Measurements from ENCODE around the gene ZNF225.

Gene ZNF225

GRCh38 chr19:44071824-44072542 lies 41.2 kb upstream of the ZNF225 start, which contains the start of gene ZNF284 (continued):
- TF ChIP-seq ZNF157 (tag by site-specific recombination; IDR thresholded peaks at IDR 0.05), result no peak
- no peak for TF ChIP-seq ZNF837 (tag by site-specific recombination; IDR thresholded peaks at IDR 0.05)
- TF ChIP-seq ZNF571 (tag by site-specific recombination; IDR thresholded peaks at IDR 0.05), result no peak
- TF ChIP-seq ZBTB6 (tag by site-specific recombination; IDR thresholded peaks at IDR 0.05), result peak; percentile 90
- peak; percentile 83; the same call in 1 of the 2 replicates for TF ChIP-seq YY2 (tag by site-specific recombination; IDR thresholded peaks at IDR 0.05)
- TF ChIP-seq ZNF132 (tag by site-specific recombination; IDR thresholded peaks at IDR 0.05; ENCODE audit: borderline replicate concordance), result no peak
- no peak for TF ChIP-seq ZNF175 (tag by site-specific recombination; IDR thresholded peaks at IDR 0.05)
- peak; percentile 93 for TF ChIP-seq PRDM10 (tag by site-specific recombination; IDR thresholded peaks at IDR 0.05)
- TF ChIP-seq ZNF639 (tag by site-specific recombination; IDR thresholded peaks at IDR 0.05), result peak; percentile 87; the same call in 1 of the 2 replicates
- peak; percentile 24; the same call in 1 of the 2 replicates for TF ChIP-seq ZNF146 (tag by site-specific recombination; IDR thresholded peaks at IDR 0.05)
- peak; percentile 100 for TF ChIP-seq ZNF335 (tag by site-specific recombination; conservative IDR thresholded peaks at IDR 0.05)
- TF ChIP-seq ZNF433 (tag by site-specific recombination; IDR thresholded peaks at IDR 0.05; ENCODE audit: low read depth), result no peak
- TF ChIP-seq REPIN1 (tag by site-specific recombination; IDR thresholded peaks at IDR 0.05; ENCODE audit: low read depth), result peak; percentile 75; the same call in 1 of the 2 replicates
- peak; percentile 72; the same call in 1 of the 2 replicates for TF ChIP-seq ZNF324 (tag by site-specific recombination; IDR thresholded peaks at IDR 0.05)
- no peak for TF ChIP-seq OSR2 (tag by site-specific recombination; IDR thresholded peaks at IDR 0.05)
- no peak for TF ChIP-seq ZNF596 (tag by site-specific recombination; IDR thresholded peaks at IDR 0.05)
- peak; percentile 95 for TF ChIP-seq ZNF600 (tag by site-specific recombination; IDR thresholded peaks at IDR 0.05)
- TF ChIP-seq ZNF768 (tag by site-specific recombination; IDR thresholded peaks at IDR 0.05), result no peak; the same call in 1 of the 2 replicates
- no peak for TF ChIP-seq ZNF530 (tag by site-specific recombination; IDR thresholded peaks at IDR 0.05; ENCODE audit: low read depth)
- peak; percentile 96 for TF ChIP-seq IKZF3 (tag by site-specific recombination; IDR thresholded peaks at IDR 0.05)
- peak; percentile 78 for TF ChIP-seq ZIC2 (tag by site-specific recombination; IDR thresholded peaks at IDR 0.05)
- no peak; the same call in 1 of the 2 replicates for TF ChIP-seq ZNF280C (tag by site-specific recombination; IDR thresholded peaks at IDR 0.05)
- no peak for TF ChIP-seq PBX3 (CRISPR knock-in tag; IDR thresholded peaks at IDR 0.05)
- TF ChIP-seq ZNF629 (tag by site-specific recombination; IDR thresholded peaks at IDR 0.05), result peak; percentile 97
- no peak for TF ChIP-seq ZNF555 (tag by site-specific recombination; conservative IDR thresholded peaks at IDR 0.05)
- 0 out of 2 replicates have a peak, but pooled peaks have one; percentile 21 for TF ChIP-seq ZSCAN16 (tag by site-specific recombination; IDR thresholded peaks at IDR 0.05)
- no peak for TF ChIP-seq BCL6B (tag by site-specific recombination; IDR thresholded peaks at IDR 0.05)
- TF ChIP-seq KLF8 (tag by site-specific recombination; IDR thresholded peaks at IDR 0.05), result peak; percentile 86

Measured in HEK293 (cell line).